Tibial artery (tissue), 4 donors: ENCODE data around the gene SYP.
A peak's percentile ranks its signal among the peaks of the same experiment; 100 is the strongest.

Experiments used
- DNase-seq, 2 donors: peaks; one replicate each; pipeline ENCODE4 v3.0.0-alpha.2; 2019
- H3K27ac ChIP-seq, 2 donors: fragments of 200-600 bp; sonication (generic) in 1 of 2; 1 replicate in 1 of 2; 2 replicates in 1 of 2; pipeline ENCODE4 v1.5.1; 2018 to 2019; ENCODE audit warnings: mild to moderate bottlenecking in 1 of 2
- H3K27me3 ChIP-seq, 2 donors: fragments of 200-600 bp; sonication (generic) in 1 of 2; one replicate each; pipeline versions ENCODE4 v1.5.1 to v1.6.0; 2016 to 2019
- H3K36me3 ChIP-seq, 3 donors: fragments of 200-600 bp; sonication (generic) in 2 of 3; one replicate each; pipeline ENCODE4 v1.5.1; 2016 to 2019; ENCODE audit warnings: mild to moderate bottlenecking in 2 of 3
- H3K4me1 ChIP-seq, 4 donors: fragments of 200-600 bp; sonication (generic) in 2 of 4; 1 replicate in 3 of 4; 2 replicates in 1 of 4; pipeline ENCODE4 v1.5.1; 2016 to 2019
- H3K4me3 ChIP-seq, 2 donors: fragments of 200-600 bp; sonication (generic) in 1 of 2; 1 replicate in 1 of 2; 2 replicates in 1 of 2; pipeline ENCODE4 v1.5.1; 2018 to 2019; ENCODE audit warnings: mild to moderate bottlenecking in 2 of 2
- H3K9me3 ChIP-seq, 3 donors: fragments of 200-600 bp; sonication (generic) in 1 of 3; one replicate each; pipeline ENCODE4 v1.5.1; 2016 to 2019
- intact Hi-C: fragments of 100-400 bp; cut with DNase I; formaldehyde crosslinking; loops from one replicate; pipeline ENCODE4 v1.15.0; 2023; ENCODE audit warnings: low total_unique reads
- TF ChIP-seq, protein P1 (sequence below), 2 experiments: fragments of 200-600 bp in 1 of 2; fragments of 450-650 bp in 1 of 2; IDR thresholded peaks; one replicate each; pipeline ENCODE4 v1.5.1; 2017 to 2019; ENCODE audit warnings: antibody characterized with exemption in 2 of 2, mild to moderate bottlenecking in 1 of 2, moderate library complexity in 1 of 2

SYP gene

DNA sequence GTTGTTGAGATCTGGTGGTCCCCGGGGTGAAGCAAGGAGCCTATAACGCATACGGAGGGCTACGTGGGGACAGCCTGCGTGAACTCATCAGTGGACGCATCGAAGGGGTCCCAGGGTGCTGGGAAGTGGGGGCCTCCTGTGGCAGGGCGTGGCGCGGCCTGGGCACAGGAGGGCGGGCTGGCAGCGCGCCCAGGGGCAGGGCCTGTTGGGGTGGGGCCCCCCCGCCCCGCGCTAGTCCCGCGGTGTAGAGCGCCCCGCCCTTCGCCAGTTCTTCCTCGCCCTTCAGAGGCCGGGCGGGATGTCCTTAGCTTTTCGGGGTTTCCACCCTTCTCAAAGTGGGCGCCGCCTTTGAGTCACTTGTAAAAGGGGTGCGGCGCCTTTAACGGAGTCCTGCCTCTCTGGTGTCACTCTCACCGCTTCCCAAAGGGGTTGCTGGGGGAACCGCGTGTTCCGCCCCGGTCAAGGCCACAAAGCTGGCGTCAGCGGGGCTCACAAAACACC lies 27.7 kb downstream of the SYP start:
- Histone ChIP-seq H3K27me3 (no peaks in the 10 kb centered on the region), H3K4me1 (peaks cover 0 to 23% (median 9%) of the 10 kb centered on the region in 4 donors), H3K4me3 (peak overlapping the region; percentile 84 to 87), H3K9me3 (no peaks in the 10 kb centered on the region), H3K36me3 (peaks cover 0 to 25% (median 18%) of the 10 kb centered on the region in 3 donors), H3K27ac (peak overlapping the region; percentile 94 to 97)
- DNase-seq = peak; percentile 77 to 87
- intact Hi-C loops = no loop called here
- TF ChIP-seq, protein P1, sequence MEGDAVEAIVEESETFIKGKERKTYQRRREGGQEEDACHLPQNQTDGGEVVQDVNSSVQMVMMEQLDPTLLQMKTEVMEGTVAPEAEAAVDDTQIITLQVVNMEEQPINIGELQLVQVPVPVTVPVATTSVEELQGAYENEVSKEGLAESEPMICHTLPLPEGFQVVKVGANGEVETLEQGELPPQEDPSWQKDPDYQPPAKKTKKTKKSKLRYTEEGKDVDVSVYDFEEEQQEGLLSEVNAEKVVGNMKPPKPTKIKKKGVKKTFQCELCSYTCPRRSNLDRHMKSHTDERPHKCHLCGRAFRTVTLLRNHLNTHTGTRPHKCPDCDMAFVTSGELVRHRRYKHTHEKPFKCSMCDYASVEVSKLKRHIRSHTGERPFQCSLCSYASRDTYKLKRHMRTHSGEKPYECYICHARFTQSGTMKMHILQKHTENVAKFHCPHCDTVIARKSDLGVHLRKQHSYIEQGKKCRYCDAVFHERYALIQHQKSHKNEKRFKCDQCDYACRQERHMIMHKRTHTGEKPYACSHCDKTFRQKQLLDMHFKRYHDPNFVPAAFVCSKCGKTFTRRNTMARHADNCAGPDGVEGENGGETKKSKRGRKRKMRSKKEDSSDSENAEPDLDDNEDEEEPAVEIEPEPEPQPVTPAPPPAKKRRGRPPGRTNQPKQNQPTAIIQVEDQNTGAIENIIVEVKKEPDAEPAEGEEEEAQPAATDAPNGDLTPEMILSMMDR (IDR thresholded peaks at IDR 0.05) = no peak

DNA sequence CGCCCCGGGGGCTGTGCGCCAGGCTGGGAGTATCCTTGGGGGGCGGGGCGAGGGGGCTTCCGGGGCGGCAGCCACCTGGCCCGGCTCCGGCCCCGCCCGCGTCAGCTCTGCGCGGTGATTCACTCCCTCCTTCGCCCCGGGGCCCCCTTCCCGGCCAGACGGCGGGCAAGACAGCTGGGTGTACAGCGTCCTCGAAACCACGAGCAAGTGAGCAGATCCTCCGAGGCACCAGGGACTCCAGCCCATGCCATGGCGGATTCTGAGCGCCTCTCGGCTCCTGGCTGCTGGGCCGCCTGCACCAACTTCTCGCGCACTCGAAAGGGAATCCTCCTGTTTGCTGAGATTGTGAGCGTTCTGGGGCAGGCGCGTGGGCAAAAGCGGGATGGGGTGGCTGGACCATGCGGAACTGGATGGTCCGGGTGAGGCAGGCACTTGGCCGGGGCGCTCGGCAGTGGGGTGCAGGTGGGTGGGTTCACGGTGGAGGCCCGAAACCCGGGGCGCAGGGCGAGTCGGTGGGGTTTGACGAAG lies 28.2 kb downstream of the SYP start, which contains the start of gene PLP2:
TSS of gene PLP2 (plus strand) at position 147 of the 528 bp plus-strand sequence. CDS start at position 250, 103 bp downstream.
- Histone ChIP-seq H3K27ac (peak within 1 kb of the TSS; percentile 94 to 97), H3K4me3 (peak within 1 kb of the TSS; percentile 84 to 87), H3K36me3 (peaks cover 0 to 24% (median 18%) of the 10 kb centered on the region in 3 donors), H3K27me3 (no peaks in the 10 kb centered on the region), H3K4me1 (peaks cover 0 to 23% (median 9%) of the 10 kb centered on the region in 4 donors), H3K9me3 (no peaks in the 10 kb centered on the region)
- intact Hi-C loops = no loop called here
- TF ChIP-seq, protein P1 (IDR thresholded peaks at IDR 0.05) = no peak
- DNase-seq = peak in 1 of 2 donors; percentile 82

DNA sequence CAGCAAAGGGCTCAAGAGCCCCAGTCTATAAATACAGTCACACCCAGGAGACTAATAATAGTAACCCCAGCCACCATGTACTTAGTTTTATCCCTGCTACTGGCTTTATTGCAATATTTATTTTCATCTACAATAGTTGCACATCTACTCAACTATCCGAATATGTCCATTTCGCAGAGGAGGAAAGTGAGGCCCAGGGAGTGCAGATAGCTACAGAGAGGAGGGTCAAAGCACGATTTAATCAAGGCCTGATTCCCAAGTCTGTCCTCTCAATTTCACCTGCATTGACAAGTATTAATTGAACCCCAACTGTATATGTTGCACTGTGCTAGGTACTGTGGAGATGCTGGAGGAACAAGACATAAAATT lies 32.3 kb downstream of the SYP start:
- Histone ChIP-seq H3K4me3 (peak overlapping the region; percentile 54 to 58), H3K27ac (peak overlapping the region; percentile 90 to 97), H3K36me3 (no peaks in the 10 kb centered on the region), H3K27me3 (no peaks in the 10 kb centered on the region), H3K9me3 (no peaks in the 10 kb centered on the region), H3K4me1 (peaks cover 0 to 25% (median 9%) of the 10 kb centered on the region in 4 donors)
- intact Hi-C loops = no loop called here
- TF ChIP-seq, protein P1 (IDR thresholded peaks at IDR 0.05) = no peak
- DNase-seq = no peak

DNA sequence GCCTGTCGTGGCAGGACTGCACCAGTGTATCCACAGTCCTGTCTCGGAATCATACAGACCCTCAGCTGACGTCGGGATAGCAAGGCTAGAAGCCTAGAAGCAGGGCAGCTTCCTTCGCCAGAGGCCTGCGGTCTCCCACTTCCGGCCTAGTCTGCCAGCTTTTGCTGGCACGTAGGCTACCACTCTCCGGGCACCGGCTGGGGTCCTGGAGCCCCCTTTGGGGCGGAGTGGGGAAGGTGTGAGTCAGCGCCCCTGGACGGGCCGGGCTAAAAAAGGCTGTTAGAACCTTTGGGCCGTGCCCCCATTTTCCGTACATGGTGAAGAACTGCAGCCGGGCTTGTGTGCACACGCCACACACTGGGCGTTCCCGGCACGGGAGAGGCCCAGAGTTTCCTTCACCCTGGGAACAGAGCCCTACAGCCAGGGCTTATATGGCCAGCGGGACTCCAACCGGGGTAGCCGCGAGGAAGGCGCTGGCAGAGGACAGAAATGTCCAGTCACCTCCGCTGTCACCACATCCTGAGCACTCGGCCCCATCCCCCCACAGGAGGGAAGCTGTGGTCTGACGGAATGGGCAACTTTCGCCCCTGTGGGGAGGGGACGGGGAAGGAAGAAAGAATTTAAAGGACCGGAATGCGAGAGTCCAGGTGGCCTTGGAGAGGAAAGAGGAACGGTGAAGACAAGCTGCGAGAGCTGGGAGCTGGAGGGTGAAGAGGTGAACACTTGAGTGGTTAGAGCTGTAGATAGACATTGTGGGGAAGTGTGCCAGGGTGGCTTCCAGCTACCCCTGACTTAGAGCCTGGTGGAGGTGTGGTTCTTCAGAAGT lies 32.9 kb downstream of the SYP start:
- Histone ChIP-seq H3K27me3 (no peaks in the 10 kb centered on the region), H3K9me3 (no peaks in the 10 kb centered on the region), H3K36me3 (no peaks in the 10 kb centered on the region), H3K27ac (peak overlapping the region; percentile 90 to 97), H3K4me1 (peaks cover 0 to 25% (median 9%) of the 10 kb centered on the region in 4 donors), H3K4me3 (peak overlapping the region; percentile 54 to 58)
- TF ChIP-seq, protein P1 (IDR thresholded peaks at IDR 0.05) = no peak
- peak; percentile 81 to 96 for DNase-seq
- intact Hi-C loops = no loop called here

DNA sequence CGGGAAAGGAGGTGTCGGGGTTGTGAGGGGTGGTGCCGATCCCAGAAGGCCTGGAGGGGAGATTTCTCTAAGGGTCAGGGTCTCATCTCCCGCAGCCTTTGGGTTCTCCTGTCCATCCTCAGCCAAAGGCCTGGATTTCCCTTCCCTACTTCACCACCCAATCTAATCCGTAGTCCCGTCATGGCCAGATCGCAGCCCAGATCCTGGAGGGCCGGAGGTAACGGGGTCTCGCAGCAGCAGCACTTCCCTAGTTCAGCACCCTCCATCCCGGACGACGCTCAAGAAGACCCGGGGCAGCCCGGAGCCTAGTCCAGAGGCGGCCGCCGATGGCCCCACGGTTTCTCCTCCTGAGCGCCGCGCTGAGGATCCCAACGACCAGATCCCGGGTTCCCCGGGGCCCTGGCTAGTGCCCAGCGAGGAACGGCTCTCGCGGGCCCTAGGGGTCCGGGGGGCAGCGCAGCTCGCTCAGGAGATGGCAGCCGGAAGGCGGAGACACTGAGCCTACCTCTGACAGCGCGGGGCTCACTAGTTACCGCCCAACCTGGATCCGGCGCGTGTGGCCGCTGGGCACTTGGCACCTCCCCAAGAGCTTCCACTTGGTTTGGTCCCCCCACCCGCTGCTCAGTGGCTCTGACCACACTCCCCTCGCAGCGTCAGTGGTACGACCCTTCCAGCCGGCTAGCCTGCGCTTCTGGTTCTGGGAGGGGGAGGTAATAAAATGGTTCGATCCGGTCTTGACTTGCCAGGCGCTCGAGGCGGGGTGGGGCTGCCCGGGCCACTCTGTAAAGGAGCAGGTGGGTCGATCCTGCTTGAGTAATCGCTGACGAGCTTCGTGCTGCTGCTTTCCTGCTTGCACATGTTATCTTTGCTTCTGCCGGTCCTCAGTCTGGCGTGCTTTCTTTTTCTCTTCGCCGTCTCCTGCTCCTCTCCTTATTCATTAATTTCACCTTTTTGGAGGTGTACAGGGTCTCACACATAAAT lies 33.8 kb downstream of the SYP start:
- H3K36me3 ChIP-seq = no peaks in the 10 kb centered on the region
- peak overlapping the region; percentile 90 to 97 for H3K27ac ChIP-seq
- no peaks in the 10 kb centered on the region for H3K27me3 ChIP-seq
- DNase-seq = peak; percentile 74 to 92
- peak overlapping the region; percentile 54 to 58 for H3K4me3 ChIP-seq
- TF ChIP-seq, protein P1 (IDR thresholded peaks at IDR 0.05) = peak in 1 of 2 experiments; percentile 29
- intact Hi-C loops = no loop called here
- peaks cover 0 to 25% (median 9%) of the 10 kb centered on the region in 4 donors for H3K4me1 ChIP-seq
- H3K9me3 ChIP-seq = no peaks in the 10 kb centered on the region
